Mammary epithelial cell (primary cell): ENCODE results near the gene DZIP1.

Experiments
- CTCF ChIP-seq, 2 donors: IDR thresholded peaks in 1 of 2; conservative IDR thresholded peaks in 1 of 2; 2 replicates each; pipeline ENCODE4 v1.5.1; 2011 to 2012; ENCODE audit warnings: inconsistent platforms in 2 of 2, low read length in 2 of 2, mild to moderate bottlenecking in 2 of 2, control low read depth in 1 of 2, low read depth in 1 of 2; ENCODE audit not compliant: insufficient read depth in 1 of 2; ENCODE audit errors: extremely low read depth in 1 of 2
- EZH2 ChIP-seq: IDR thresholded peaks from 2 replicates; pipeline ENCODE4 v1.6.1; 2012; ENCODE audit warnings: low read length, inconsistent platforms, borderline replicate concordance

GRCh38 chr13:95676105-95676761, 31.7 kb upstream of the DZIP1 start:
- TF ChIP-seq CTCF (conservative IDR thresholded peaks at IDR 0.05 in 1 of 2, IDR thresholded peaks at IDR 0.05 in 1 of 2; ENCODE audit: extremely low read depth in 1 of 2, insufficient read depth in 1 of 2, low read depth in 1 of 2, low read length in 2 of 2) (no peak), EZH2 (no peak)
